H1 (cell line): ENCODE data around the gene AGPAT3. TPM values are rescaled to one million over a fixed set of nuclear protein-coding genes. Genes with fewer than 3 reads are reported as not detected.

Source experiments
- CTCF ChIA-PET: fragments of 300-600 bp; sonication (Branson Sonifier 250); formaldehyde crosslinking; loops from one replicate; lab custom pipeline; 2021; ENCODE audit not compliant: partially characterized antibody; lab: Charles Lee
- POLR2A ChIA-PET: fragments of 300-600 bp; sonication (Branson Sonifier 250); formaldehyde crosslinking; loops from one replicate; lab custom pipeline; 2021; ENCODE audit warnings: inconsistent platforms; ENCODE audit not compliant: partially characterized antibody; lab: Charles Lee
- DNase-seq, 2 experiments: peaks; one replicate each; pipeline versions ENCODE4 v3.0.0 to v3.0.0-alpha.2; 2010 to 2022; ENCODE audit warnings: low spot score in 2 of 2, low read depth in 1 of 2, mixed read lengths in 1 of 2
- FAIRE-seq: peaks from 2 replicates; lab custom pipeline; 2011; peaks lifted over from hg19 to GRCh38; lab: Jason Lieb, UNC
- H2AFZ ChIP-seq: 2 replicates; pipeline ENCODE4 v1.8.1; 2012; ENCODE audit warnings: low read length, inconsistent platforms
- H2AK5ac ChIP-seq: 2 replicates; pipeline ENCODE4 v1.6.1; 2013; ENCODE audit warnings: low read depth, low read length
- H2BK120ac ChIP-seq: replicated peaks from 2 replicates; pipeline ENCODE3; 2013; ENCODE audit warnings: low read depth, low read length, inconsistent platforms
- H2BK12ac ChIP-seq: 2 replicates; pipeline ENCODE4 v1.6.1; 2013; ENCODE audit warnings: low read depth, low read length
- H2BK15ac ChIP-seq: 2 replicates; pipeline ENCODE4 v1.6.1; 2013; ENCODE audit warnings: low read length
- H2BK20ac ChIP-seq: 2 replicates; pipeline ENCODE4 v1.6.1; 2013; ENCODE audit warnings: low read length
- H2BK5ac ChIP-seq: 2 replicates; pipeline ENCODE4 v1.6.1; 2013; ENCODE audit warnings: low read depth, low read length
- H3K14ac ChIP-seq: 2 replicates; pipeline ENCODE4 v1.6.1; 2013; ENCODE audit warnings: inconsistent platforms; ENCODE audit not compliant: insufficient read length
- H3K18ac ChIP-seq: 2 replicates; pipeline ENCODE4 v1.6.1; 2013; ENCODE audit warnings: low read length; ENCODE audit errors: extremely low read depth
- H3K23ac ChIP-seq: 2 replicates; pipeline ENCODE4 v1.6.1; 2013; ENCODE audit warnings: inconsistent platforms; ENCODE audit not compliant: insufficient read length
- H3K23me2 ChIP-seq: 2 replicates; pipeline ENCODE4 v1.6.1; 2013; ENCODE audit warnings: low read depth, low read length
- H3K27ac ChIP-seq: 2 replicates; pipeline ENCODE4 v1.6.1; 2011; ENCODE audit warnings: low read depth, low read length, inconsistent platforms
- H3K27me3 ChIP-seq, 4 experiments: replicated peaks in 1 of 4; 1 replicate in 1 of 4; 2 replicates in 3 of 4; pipeline versions ENCODE4 v1.6.1 to v1.8.1; 2011 to 2013; ENCODE audit warnings: low read length in 3 of 4, mild to moderate bottlenecking in 3 of 4, inconsistent platforms in 2 of 4, mixed read lengths in 2 of 4, moderate library complexity in 1 of 4; ENCODE audit not compliant: control insufficient read depth in 3 of 4, insufficient read depth in 3 of 4; ENCODE audit errors: extremely low read depth in 1 of 4
- H3K36me3 ChIP-seq, 4 experiments: 2 replicates each; pipeline versions ENCODE4 v1.6.1 to v1.8.1; 2011 to 2013; ENCODE audit warnings: mild to moderate bottlenecking in 4 of 4, low read length in 3 of 4, moderate library complexity in 2 of 4, control low read depth in 1 of 4, inconsistent platforms in 1 of 4; ENCODE audit not compliant: insufficient read depth in 4 of 4, control insufficient read depth in 2 of 4
- H3K4ac ChIP-seq: replicated peaks from 2 replicates; pipeline ENCODE3; 2013; ENCODE audit warnings: low read length, low read depth, mixed read lengths, inconsistent platforms; ENCODE audit not compliant: insufficient read length
- H3K4me1 ChIP-seq, 4 experiments: replicated peaks in 1 of 4; 1 replicate in 1 of 4; 2 replicates in 3 of 4; pipeline versions ENCODE4 v1.6.1 to v1.8.1; 2011 to 2013; ENCODE audit warnings: low read length in 3 of 4, inconsistent platforms in 2 of 4, mixed read lengths in 1 of 4; ENCODE audit not compliant: insufficient read depth in 4 of 4, control insufficient read depth in 3 of 4
- H3K4me2 ChIP-seq, 2 experiments: 2 replicates each; pipeline versions ENCODE4 v1.6.1 to v1.8.1; 2011 to 2013; ENCODE audit warnings: low read depth in 2 of 2, low read length in 2 of 2, control low read depth in 1 of 2, inconsistent platforms in 1 of 2, mild to moderate bottlenecking in 1 of 2; ENCODE audit not compliant: insufficient read depth in 1 of 2
- H3K4me3 ChIP-seq, 4 experiments: fragments of 200-600, 300-600 bp in 1 of 4; sonication (generic), shearing (Covaris generic), sonication (Bioruptor Twin) in 1 of 4; 2 replicates each; pipeline versions ENCODE4 v1.5.1 to v1.8.1; 2011 to 2016; ENCODE audit warnings: low read length in 4 of 4, low read depth in 3 of 4, control low read depth in 2 of 4, inconsistent platforms in 2 of 4, mild to moderate bottlenecking in 2 of 4, mixed read lengths in 1 of 4, moderate library complexity in 1 of 4; ENCODE audit not compliant: insufficient read depth in 2 of 4; ENCODE audit errors: extremely low read depth in 1 of 4
- H3K56ac ChIP-seq: replicated peaks from 2 replicates; pipeline ENCODE3; 2013; ENCODE audit warnings: low read depth, mild to moderate bottlenecking, mixed read lengths, low read length, inconsistent platforms; ENCODE audit not compliant: insufficient read length
- H3K79me1 ChIP-seq: 2 replicates; pipeline ENCODE4 v1.6.1; 2013; ENCODE audit warnings: low read depth, low read length, control low read depth
- H3K79me2 ChIP-seq, 2 experiments: 2 replicates each; pipeline versions ENCODE4 v1.6.1 to v1.8.1; 2012 to 2013; ENCODE audit warnings: low read length in 2 of 2, mild to moderate bottlenecking in 2 of 2, inconsistent platforms in 1 of 2; ENCODE audit not compliant: insufficient read depth in 2 of 2, control insufficient read depth in 1 of 2
- H3K9ac ChIP-seq, 4 experiments: replicated peaks in 1 of 4; 1 replicate in 1 of 4; 2 replicates in 3 of 4; pipeline versions ENCODE4 v1.6.1 to v1.8.1; 2011 to 2013; ENCODE audit warnings: low read depth in 3 of 4, low read length in 3 of 4, control low read depth in 2 of 4, mild to moderate bottlenecking in 2 of 4, moderate library complexity in 2 of 4, inconsistent platforms in 1 of 4; ENCODE audit errors: extremely low read depth in 1 of 4
- H3K9me3 ChIP-seq, 2 experiments: 2 replicates each; pipeline versions ENCODE4 v1.6.1 to v1.8.1; 2012 to 2013; ENCODE audit warnings: mild to moderate bottlenecking in 2 of 2, moderate library complexity in 2 of 2, control low read depth in 1 of 2, inconsistent platforms in 1 of 2, low read depth in 1 of 2, low read length in 1 of 2, mixed read lengths in 1 of 2; ENCODE audit not compliant: insufficient read depth in 2 of 2
- H4K20me1 ChIP-seq, 2 experiments: replicated peaks in 1 of 2; 2 replicates each; pipeline versions ENCODE3 to v1.8.1; 2011 to 2013; ENCODE audit warnings: inconsistent platforms in 2 of 2, low read length in 2 of 2, mild to moderate bottlenecking in 1 of 2; ENCODE audit not compliant: insufficient read depth in 2 of 2, control insufficient read depth in 1 of 2
- H4K5ac ChIP-seq: 2 replicates; pipeline ENCODE4 v1.6.1; 2013; ENCODE audit warnings: low read length, low read depth, mixed read lengths, inconsistent platforms; ENCODE audit not compliant: insufficient read length
- H4K8ac ChIP-seq: 2 replicates; pipeline ENCODE4 v1.8.0; 2013; ENCODE audit warnings: mild to moderate bottlenecking, moderate library complexity, low read length, inconsistent platforms; ENCODE audit not compliant: insufficient read depth; ENCODE audit errors: extremely low read depth
- H4K91ac ChIP-seq: replicated peaks from 2 replicates; pipeline ENCODE3; 2013; ENCODE audit warnings: low read length, mixed read lengths, inconsistent platforms; ENCODE audit not compliant: insufficient read length
- BACH1 ChIP-seq: IDR thresholded peaks from 2 replicates; pipeline ENCODE4 v1.6.1; 2012; ENCODE audit warnings: low read length, improper control_type of control experiment
- CTCF ChIP-seq, 3 experiments: IDR thresholded peaks; 1 replicate in 2 of 3; 2 replicates in 1 of 3; pipeline versions ENCODE4 v1.5.1 to v1.6.1; 2011; ENCODE audit warnings: low read length in 3 of 3, mild to moderate bottlenecking in 3 of 3, inconsistent platforms in 2 of 3, low read depth in 1 of 3, moderate library complexity in 1 of 3; ENCODE audit not compliant: insufficient read depth in 1 of 3; ENCODE audit errors: control extremely low read depth in 1 of 3
- GABPA ChIP-seq: IDR thresholded peaks from 2 replicates; pipeline ENCODE4 v1.6.1; 2011; ENCODE audit warnings: mild to moderate bottlenecking, low read length, moderate library complexity, borderline replicate concordance; ENCODE audit not compliant: insufficient read depth
- PHF8 ChIP-seq: fragments of 200-600 bp; sonication (generic); conservative IDR thresholded peaks from 2 replicates; pipeline ENCODE4 v1.7.1; 2012; ENCODE audit warnings: low read depth, mild to moderate bottlenecking, inconsistent platforms, low read length, moderate library complexity
- RAD21 ChIP-seq, 2 experiments: IDR thresholded peaks in 1 of 2; conservative IDR thresholded peaks in 1 of 2; 2 replicates each; pipeline ENCODE4 v1.6.1; 2011; ENCODE audit warnings: low read depth in 2 of 2, low read length in 2 of 2, improper control_type of control experiment in 1 of 2, inconsistent platforms in 1 of 2, mild to moderate bottlenecking in 1 of 2, moderate library complexity in 1 of 2
- WGBS, 2 experiments: shearing (Covaris generic) in 1 of 2; methylation state at CpG; one replicate each; pipeline versions ENCODE4 v1.1.6 to v1.1.7; 2013 to 2015; ENCODE audit warnings: low lambda C conversion rate in 2 of 2, mixed read lengths in 2 of 2, inconsistent platforms in 1 of 2, low coverage in 1 of 2, missing lambda C conversion rate in 1 of 2; ENCODE audit not compliant: insufficient replicate concordance in 2 of 2, insufficient coverage in 1 of 2, insufficient read length in 1 of 2; ENCODE audit errors: extremely low coverage in 1 of 2, missing lambda C conversion rate in 1 of 2; 5-methylcytosine and 5-hydroxymethylcytosine counted together
- polyA plus RNA-seq, 7 experiments: library from polyadenylated mRNA; depleted of rRNA in 3 of 7; stranded (reverse) in 5 of 7; unstranded in 2 of 7; fragments of >200 nt in 5 of 7; fragments of 200-250 nt in 2 of 7; gene quantifications; 1 replicate in 5 of 7; 2 replicates in 1 of 7; 4 replicates in 1 of 7; pipeline versions ENCODE4 v1.2.1 to v1.2.3, GENCODE V29; 2011 to 2013; ENCODE audit warnings: missing spikeins in 2 of 7, mixed read lengths in 2 of 7
- total RNA-seq: library from RNA; stranded (reverse); fragmentation: NEBNext Ultra II Directional; extraction: Animal tissue kit (Norgen Biotek cat#: 25700); gene quantifications from 2 replicates; pipeline ENCODE4 v1.2.1, GENCODE V29; 2021
- TF ChIP-seq, protein P1 (sequence below): IDR thresholded peaks from 2 replicates; pipeline ENCODE4 v1.6.1; 2012; ENCODE audit warnings: low read length, inconsistent platforms

AGPAT3 gene
- total and polyA plus RNA-seq, 2 of the 8 experiments (the other 6 are each of a cell fraction or from before 2014, with no cell fraction given) = 5.8 to 7.3 TPM

GRCh38 chr21:43858806-43859648, 6.0 kb upstream of the AGPAT3 start:
- Histone ChIP-seq H2AK5ac (no peak overlapping the region), H3K4me1 (peaks cover 0 to 3% (median 1%) of the 10 kb centered on the region in 4 experiments; a peak in 1 of 7 replicates), H3K27me3 (peaks cover 0 to 7% (median 6%) of the 10 kb centered on the region in 4 experiments; a peak in 6 of 7 replicates), H3K4me3 (no peak overlapping the region), H4K20me1 (no peaks in the 10 kb centered on the region), H3K4me2 (no peak overlapping the region), H2BK5ac (no peak overlapping the region), H2BK12ac (no peak overlapping the region), H3K56ac (no peak overlapping the region), H2BK15ac (peak overlapping the region; percentile 46; the same call in 1 of the 2 replicates), H2BK20ac (no peak overlapping the region), H3K23me2 (no peaks in the 10 kb centered on the region), H4K5ac (no peak overlapping the region), H3K18ac (no peak overlapping the region), H3K9ac (no peak overlapping the region), H3K23ac (no peak overlapping the region), H3K27ac (no peak overlapping the region), H4K91ac (peak overlapping the region; percentile 74), H4K8ac (peak overlapping the region; percentile 68), H3K36me3 (no peaks in the 10 kb centered on the region), H3K4ac (no peak overlapping the region), H3K79me2 (no peaks in the 10 kb centered on the region), H3K79me1 (no peaks in the 10 kb centered on the region), H3K9me3 (no peaks in the 10 kb centered on the region), H2AFZ (no peak overlapping the region; the same call in 1 of the 2 replicates), H3K14ac (no peak overlapping the region), H2BK120ac (no peak overlapping the region)
- FAIRE-seq = no peak
- ChIA-PET CTCF (interaction anchor here (1.4 kb wide), 1 partner anchor 80 kb away, joined by 4 read pairs; no protein-coding TSS in a partner anchor), POLR2A (no interaction called here)
- TF ChIP-seq, protein P1, sequence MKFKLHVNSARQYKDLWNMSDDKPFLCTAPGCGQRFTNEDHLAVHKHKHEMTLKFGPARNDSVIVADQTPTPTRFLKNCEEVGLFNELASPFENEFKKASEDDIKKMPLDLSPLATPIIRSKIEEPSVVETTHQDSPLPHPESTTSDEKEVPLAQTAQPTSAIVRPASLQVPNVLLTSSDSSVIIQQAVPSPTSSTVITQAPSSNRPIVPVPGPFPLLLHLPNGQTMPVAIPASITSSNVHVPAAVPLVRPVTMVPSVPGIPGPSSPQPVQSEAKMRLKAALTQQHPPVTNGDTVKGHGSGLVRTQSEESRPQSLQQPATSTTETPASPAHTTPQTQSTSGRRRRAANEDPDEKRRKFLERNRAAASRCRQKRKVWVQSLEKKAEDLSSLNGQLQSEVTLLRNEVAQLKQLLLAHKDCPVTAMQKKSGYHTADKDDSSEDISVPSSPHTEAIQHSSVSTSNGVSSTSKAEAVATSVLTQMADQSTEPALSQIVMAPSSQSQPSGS = no peak
- no peak for TF ChIP-seq BACH1
- no peak for TF ChIP-seq GABPA
- TF ChIP-seq CTCF (IDR thresholded peaks at IDR 0.05; ENCODE audit: control extremely low read depth in 1 of 3, insufficient read depth in 1 of 3, low read depth in 1 of 3, low read length in 3 of 3) = peak; percentile 21 to 36 (median 28); a peak in 3 of 4 replicates
- TF ChIP-seq RAD21 (IDR thresholded peaks at IDR 0.05 in 1 of 2, conservative IDR thresholded peaks at IDR 0.05 in 1 of 2; ENCODE audit: low read depth in 2 of 2, low read length in 2 of 2) = peak; percentile 46 to 52
- TF ChIP-seq PHF8 = no peak
- 87% methylated on average over 25 of the region's 26 CpGs; no CpG with 5 or more reads in 1 of the 2 experiments for WGBS, 2 experiments
- DNase-seq = peak in 1 of 2 experiments; percentile 53
